HG03558 (cell line): Measurements from ENCODE around the gene TMEM259.

Experiments
- ATAC-seq: cut with Tn5 transposase; IDR thresholded peaks from one replicate; pipeline ENCODE4 v1.9.1; 2021; ENCODE audit warnings: moderate number of reproducible peaks; ENCODE audit not compliant: unreplicated experiment; ENCODE audit errors: extremely low read depth

The TMEM259 gene

DNA sequence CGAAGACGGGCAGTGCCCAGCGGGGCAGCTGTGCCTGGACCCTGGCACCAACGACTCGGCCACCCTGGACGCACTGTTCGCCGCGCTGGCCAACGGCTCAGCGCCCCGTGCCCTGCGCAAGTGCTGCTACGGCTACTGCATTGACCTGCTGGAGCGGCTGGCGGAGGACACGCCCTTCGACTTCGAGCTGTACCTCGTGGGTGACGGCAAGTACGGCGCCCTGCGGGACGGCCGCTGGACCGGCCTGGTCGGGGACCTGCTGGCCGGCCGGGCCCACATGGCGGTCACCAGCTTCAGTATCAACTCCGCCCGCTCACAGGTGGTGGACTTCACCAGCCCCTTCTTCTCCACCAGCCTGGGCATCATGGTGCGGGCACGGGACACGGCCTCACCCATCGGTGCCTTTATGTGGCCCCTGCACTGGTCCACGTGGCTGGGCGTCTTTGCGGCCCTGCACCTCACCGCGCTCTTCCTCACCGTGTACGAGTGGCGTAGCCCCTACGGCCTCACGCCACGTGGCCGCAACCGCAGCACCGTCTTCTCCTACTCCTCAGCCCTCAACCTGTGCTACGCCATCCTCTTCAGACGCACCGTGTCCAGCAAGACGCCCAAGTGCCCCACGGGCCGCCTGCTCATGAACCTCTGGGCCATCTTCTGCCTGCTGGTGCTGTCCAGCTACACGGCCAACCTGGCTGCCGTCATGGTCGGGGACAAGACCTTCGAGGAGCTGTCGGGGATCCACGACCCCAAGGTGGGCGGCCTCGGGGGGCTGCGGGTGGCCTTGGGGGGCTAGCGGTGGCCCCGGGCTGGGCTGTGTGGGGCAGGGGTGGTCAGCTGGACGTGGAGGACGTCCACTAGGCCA, 15.9 kb downstream of the TMEM259 start:
- ATAC-seq: no peak

- ATAC-seq: no peak
These were observed 16.6 kb downstream of the TMEM259 start for GRCh38 chr19:1004204-1004802.

DNA sequence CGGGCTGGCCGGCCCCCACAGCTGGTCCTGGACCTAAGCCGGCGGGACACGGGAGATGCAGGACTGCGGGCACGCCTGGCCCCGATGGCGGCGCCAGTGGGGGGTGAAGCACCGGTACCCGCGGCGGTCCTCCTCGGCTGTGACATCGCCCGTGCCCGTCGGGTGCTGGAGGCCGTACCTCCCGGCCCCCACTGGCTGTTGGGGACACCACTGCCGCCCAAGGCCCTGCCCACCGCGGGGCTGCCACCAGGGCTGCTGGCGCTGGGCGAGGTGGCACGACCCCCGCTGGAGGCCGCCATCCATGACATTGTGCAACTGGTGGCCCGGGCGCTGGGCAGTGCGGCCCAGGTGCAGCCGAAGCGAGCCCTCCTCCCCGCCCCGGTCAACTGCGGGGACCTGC, 17.6 kb downstream of the TMEM259 start:
- no peak for ATAC-seq

GRCh38 chr19:1002600-1002999, 18.3 kb downstream of the TMEM259 start:
- ATAC-seq: no peak

- ATAC-seq: no peak
These were observed 19.3 kb downstream of the TMEM259 start for GRCh38 chr19:1001538-1002166.

GRCh38 chr19:1000591-1001537, 20.1 kb downstream of the TMEM259 start:
- ATAC-seq: no peak

GRCh38 chr19:1000095-1000494, 20.8 kb downstream of the TMEM259 start, which contains the start of gene GRIN3B:
GRIN3B (plus strand) TSS chr19:1000419; CDS start chr19:1000438, 19 bp downstream.
- ATAC-seq: no peak

GRCh38 chr19:999379-999719, 21.6 kb downstream of the TMEM259 start:
- ATAC-seq: no peak

GRCh38 chr19:998064-998463, 22.9 kb downstream of the TMEM259 start:
- no peak for ATAC-seq

DNA sequence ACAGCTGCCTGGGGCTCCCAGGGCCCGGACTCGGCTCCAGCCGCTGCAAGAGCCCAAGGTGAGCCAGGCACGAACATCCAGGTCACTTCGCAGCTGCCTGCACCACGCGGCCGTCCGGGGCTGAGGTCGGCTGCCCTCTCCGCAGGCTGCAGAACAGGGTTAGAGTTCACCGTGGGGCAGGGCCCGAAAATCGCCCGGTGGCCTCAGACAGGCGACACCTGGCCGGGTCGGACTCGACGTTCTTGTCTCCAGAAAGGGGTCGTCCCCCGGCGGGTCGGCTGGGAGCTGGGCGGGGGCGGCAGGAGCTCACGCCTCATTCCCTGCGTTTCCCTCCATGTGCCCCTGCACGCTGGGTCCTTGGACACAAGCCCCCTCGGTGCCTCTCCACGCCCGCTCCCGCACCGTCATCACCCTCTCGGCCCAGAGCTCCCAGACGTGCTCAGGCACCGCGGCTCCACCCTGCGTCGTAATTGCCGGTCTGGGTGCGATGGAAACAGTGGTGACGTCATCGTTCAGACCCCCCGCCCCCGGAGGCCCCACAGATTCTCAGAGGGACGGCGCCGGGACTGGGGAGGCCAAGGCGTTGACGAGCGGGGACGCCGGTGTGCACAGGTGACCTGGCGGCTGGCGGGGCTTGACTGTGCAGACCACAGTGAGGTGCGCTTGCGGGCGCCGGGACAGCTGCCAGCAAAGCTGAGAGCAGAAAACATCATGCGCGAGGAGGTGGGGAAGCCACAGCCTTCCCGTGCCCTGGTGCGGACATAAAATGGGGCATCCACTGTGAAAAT, 24.7 kb downstream of the TMEM259 start:
- no peak for ATAC-seq

DNA sequence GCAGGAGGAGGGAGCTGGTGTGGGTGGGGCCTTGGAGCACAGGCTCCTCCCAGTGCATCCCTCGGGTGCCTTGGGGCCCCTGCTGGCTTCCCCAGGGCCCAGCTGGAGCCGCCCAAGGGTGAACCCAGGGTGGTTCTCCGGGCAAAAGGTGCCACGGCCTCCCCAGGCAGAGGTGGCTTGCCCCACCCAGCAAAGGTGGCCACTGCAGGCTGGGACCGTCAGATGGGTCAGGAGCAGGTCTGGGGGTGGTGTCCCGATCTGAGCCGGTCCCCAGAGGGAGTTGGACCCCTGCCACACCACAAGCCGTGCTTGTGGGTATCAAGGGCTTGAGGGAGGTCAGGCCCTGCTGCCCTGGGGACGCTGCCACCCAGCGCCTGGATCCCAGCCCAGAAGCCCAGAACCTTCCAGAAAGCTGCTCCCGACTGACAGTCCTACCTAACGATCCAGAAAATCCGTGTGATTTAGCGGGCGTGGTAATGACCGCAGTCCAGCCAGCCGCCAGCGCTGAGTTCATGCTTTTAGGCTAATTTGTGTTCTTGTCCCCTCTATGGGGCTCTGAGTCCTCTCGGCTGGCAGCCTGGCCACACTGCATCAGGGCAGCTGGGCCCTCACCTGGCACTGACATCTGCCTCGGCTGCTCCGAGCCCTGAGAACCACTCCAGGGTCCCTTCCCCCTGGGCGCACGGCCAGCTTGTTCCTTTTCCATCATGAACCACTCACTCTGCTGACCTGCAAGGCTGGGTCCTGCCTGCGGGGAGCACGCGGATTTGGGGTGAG, 25.7 kb downstream of the TMEM259 start:
- no peak for ATAC-seq

GRCh38 chr19:994516-994915, 26.4 kb downstream of the TMEM259 start:
- no peak for ATAC-seq

- ATAC-seq: no peak
These were observed 27.0 kb downstream of the TMEM259 start for GRCh38 chr19:993831-994393.

DNA sequence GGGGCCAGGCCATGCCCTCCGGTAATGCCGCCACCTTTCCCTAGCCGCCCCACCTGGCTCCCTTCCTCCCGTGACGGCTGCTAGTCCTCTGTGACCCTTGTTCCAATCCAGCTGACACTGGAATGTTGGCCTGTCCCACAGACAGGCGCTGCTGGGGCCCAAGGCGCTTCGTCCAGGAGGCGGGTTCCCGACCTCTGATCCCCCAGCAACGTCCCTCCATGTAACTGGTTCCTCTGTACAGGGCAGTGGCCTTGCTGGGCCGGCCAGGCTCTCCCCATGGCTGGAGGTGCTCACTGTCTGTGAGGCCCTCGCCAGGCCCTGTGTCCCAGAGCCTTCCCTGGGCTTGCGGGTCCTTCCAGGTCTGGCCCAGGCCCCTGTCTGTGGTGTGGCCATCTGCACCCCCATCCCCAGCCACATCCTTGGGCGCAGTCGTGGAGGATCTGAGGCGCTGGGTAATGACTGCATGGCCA, 27.5 kb downstream of the TMEM259 start:
- no peak for ATAC-seq

DNA sequence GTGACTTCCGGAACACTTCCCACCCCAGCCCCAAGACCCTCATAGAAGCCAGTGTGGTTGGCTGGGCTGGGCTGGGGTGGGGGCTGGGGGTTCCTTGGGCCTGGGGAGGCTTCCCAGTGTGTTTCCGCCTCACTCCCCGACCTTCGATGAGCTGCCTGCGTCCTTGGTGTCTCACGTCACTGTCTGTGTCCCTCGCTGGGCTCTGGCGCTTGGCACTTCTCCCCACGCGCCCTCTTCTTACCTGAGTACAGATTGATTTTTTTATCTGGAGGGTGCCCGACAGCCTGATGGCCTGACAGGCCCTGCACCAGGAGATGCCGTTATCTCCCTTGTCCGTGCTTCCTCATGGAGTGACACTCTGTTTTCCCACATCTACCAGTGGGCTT, 28.3 kb downstream of the TMEM259 start:
- ATAC-seq: no peak

GRCh38 chr19:991932-992669, 28.8 kb downstream of the TMEM259 start:
- ATAC-seq: no peak

DNA sequence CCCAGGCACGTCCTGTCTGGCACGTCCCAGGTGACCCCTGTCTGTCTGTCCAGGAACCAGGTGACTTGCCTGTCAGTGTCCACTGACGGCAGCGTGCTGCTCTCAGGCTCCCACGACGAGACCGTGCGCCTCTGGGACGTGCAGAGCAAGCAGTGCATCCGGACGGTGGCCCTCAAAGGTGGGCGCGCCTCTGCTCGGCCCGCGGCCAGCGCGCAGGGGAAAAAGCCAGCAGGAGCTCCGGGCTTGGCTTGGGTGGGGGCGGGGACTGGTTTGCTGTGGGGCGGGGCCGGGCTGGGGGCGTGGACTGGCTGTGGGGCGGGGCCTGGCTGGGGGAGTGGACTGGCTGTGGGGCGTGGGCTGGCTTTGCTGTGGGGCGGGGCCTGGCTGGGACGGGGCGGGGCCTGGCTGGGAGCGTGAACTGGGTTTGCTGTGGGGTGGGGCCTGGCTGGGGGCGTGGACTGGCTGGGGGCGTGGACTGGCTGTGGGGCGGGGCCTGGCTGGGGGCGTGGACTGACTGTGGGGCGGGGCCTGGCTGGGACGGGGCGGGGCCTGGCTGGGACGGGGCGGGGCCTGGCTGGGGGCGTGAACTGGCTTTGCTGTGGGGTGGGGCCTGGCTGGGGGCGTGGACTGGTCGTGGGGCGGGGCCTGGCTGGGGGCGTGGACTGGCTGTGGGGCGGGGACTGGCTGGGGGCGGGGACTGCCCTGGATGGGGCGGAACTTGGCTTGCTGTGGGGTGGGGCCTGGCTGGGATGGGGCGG, 29.6 kb downstream of the TMEM259 start:
- no peak for ATAC-seq
